K562 (cell line): ENCODE measurements around the gene NTSR1. TPM values are rescaled to one million over a fixed set of nuclear protein-coding genes. Genes with fewer than 3 reads are reported as not detected.

ENCODE experiments used
- ATAC-seq: fragments of 200-7000 bp; cut with Tn5 transposase; 3 replicates; pipeline ENCODE4 v1.9.1; 2020; ENCODE audit warnings: moderate library complexity
- BruUV-seq: library from RNA; stranded (reverse); fragments of 400-500 nt; replicated peaks from 2 replicates; lab custom pipeline; 2021; lab: Mats Ljungman, UMichigan
- CTCF ChIA-PET: fragments of 300-600 bp; formaldehyde crosslinking; extraction: SDS; loops from one replicate; lab custom pipeline; 2021; ENCODE audit warnings: low intra/inter-chr PET ratio; lab: Yijun Ruan, JAX
- POLR2A ChIA-PET: fragments of 300-600, 350-650 bp; sonication (Branson Sonifier 250); formaldehyde crosslinking; extraction: SDS; loops from one replicate; lab custom pipeline; 2021; ENCODE audit warnings: antibody characterized with exemption, inconsistent platforms; lab: Yijun Ruan, JAX
- DNase-seq, 4 experiments: peaks; one replicate each; pipeline versions ENCODE4 v3.0.0 to v3.0.0-alpha.2; 2011 to 2018; ENCODE audit warnings: low spot score in 3 of 4, mixed read lengths in 3 of 4; ENCODE audit errors: extremely low read depth in 1 of 4
- FAIRE-seq: peaks from 2 replicates; lab custom pipeline; 2011; peaks lifted over from hg19 to GRCh38; lab: Jason Lieb, UNC
- H2AFZ ChIP-seq: 2 replicates; pipeline ENCODE4 v1.6.0; 2011; ENCODE audit warnings: low read depth, low read length, control low read depth, inconsistent platforms
- H3K27ac ChIP-seq: fragments of 200-600 bp; 3 replicates; pipeline ENCODE4 v1.8.0; 2011; ENCODE audit warnings: low read depth, mild to moderate bottlenecking, control low read depth, inconsistent platforms, low read length, moderate library complexity, mixed read lengths; ENCODE audit errors: extremely low read depth
- H3K27me3 ChIP-seq, 2 experiments: fragments of 300-600 bp in 1 of 2; 2 replicates in 1 of 2; 3 replicates in 1 of 2; pipeline versions ENCODE4 v1.6.0 to v1.8.0; 2011; ENCODE audit warnings: inconsistent platforms in 2 of 2, low read length in 2 of 2, mild to moderate bottlenecking in 1 of 2, mixed read lengths in 1 of 2, moderate library complexity in 1 of 2; ENCODE audit not compliant: control insufficient read depth in 2 of 2, insufficient read depth in 2 of 2
- H3K36me3 ChIP-seq: fragments of 300-600 bp; 3 replicates; pipeline ENCODE4 v1.8.0; 2011; ENCODE audit warnings: mild to moderate bottlenecking, low read length, inconsistent platforms; ENCODE audit not compliant: control insufficient read depth, insufficient read depth
- H3K4me1 ChIP-seq, 2 experiments: fragments of 200-600 bp in 1 of 2; replicated peaks in 1 of 2; 2 replicates in 1 of 2; 3 replicates in 1 of 2; pipeline versions ENCODE4 v1.5.1 to v1.8.0; 2011; ENCODE audit warnings: inconsistent platforms in 2 of 2, low read length in 2 of 2, mild to moderate bottlenecking in 1 of 2, mixed read lengths in 1 of 2, moderate library complexity in 1 of 2; ENCODE audit not compliant: control insufficient read depth in 2 of 2, insufficient read depth in 2 of 2
- H3K4me2 ChIP-seq: 2 replicates; pipeline ENCODE4 v1.6.1; 2011; ENCODE audit warnings: low read length, control low read depth, inconsistent platforms, mixed read lengths; ENCODE audit not compliant: insufficient read depth
- H3K4me3 ChIP-seq: fragments of 200-600 bp; sonication (generic), shearing (Covaris generic); 2 replicates; pipeline ENCODE4 v1.5.1; 2016; ENCODE audit warnings: control low read depth, inconsistent platforms
- H3K79me2 ChIP-seq: fragments of 200-600 bp; 3 replicates; pipeline ENCODE4 v1.8.0; 2011; ENCODE audit warnings: low read length, inconsistent platforms; ENCODE audit not compliant: control insufficient read depth, insufficient read depth
- H3K9ac ChIP-seq, 2 experiments: 2 replicates each; pipeline versions ENCODE4 v1.6.0 to v1.6.1; 2011; ENCODE audit warnings: low read depth in 2 of 2, low read length in 2 of 2, control low read depth in 1 of 2, inconsistent platforms in 1 of 2, mild to moderate bottlenecking in 1 of 2, mixed read lengths in 1 of 2; ENCODE audit not compliant: insufficient read depth in 1 of 2
- H3K9me1 ChIP-seq: one replicate; pipeline ENCODE4 v1.6.0; 2011; ENCODE audit warnings: inconsistent platforms, mild to moderate bottlenecking, low read length, moderate library complexity; ENCODE audit not compliant: control insufficient read depth, insufficient read depth
- H3K9me3 ChIP-seq: replicated peaks from 2 replicates; pipeline ENCODE4 v1.5.1; 2011; ENCODE audit warnings: low read depth, low read length, inconsistent platforms; ENCODE audit not compliant: control insufficient read depth, insufficient read depth
- H4K20me1 ChIP-seq: replicated peaks from 2 replicates; pipeline ENCODE4 v1.6.1; 2011; ENCODE audit warnings: low read length, inconsistent platforms, mixed read lengths; ENCODE audit not compliant: control insufficient read depth, insufficient read depth
- CEBPB ChIP-seq: fragments of 450-650 bp; IDR thresholded peaks from 2 replicates; pipeline ENCODE4 v1.6.1; 2016; ENCODE audit warnings: missing genetic modification characterization, missing compliant biosample characterization
- CHD1 ChIP-seq: fragments of 200-600 bp; sonication (generic); IDR thresholded peaks from one replicate; pipeline ENCODE4 v1.6.1; 2012; ENCODE audit warnings: mild to moderate bottlenecking, moderate library complexity, low read length, inconsistent platforms
- DNMT1 ChIP-seq: fragments of 450-650 bp; IDR thresholded peaks from 2 replicates; pipeline ENCODE4 v1.6.1; 2016; ENCODE audit warnings: antibody characterized with exemption, mild to moderate bottlenecking
- EGR1 ChIP-seq: fragments of 450-650 bp; conservative IDR thresholded peaks from 2 replicates; pipeline ENCODE4 v1.6.1; 2017; ENCODE audit warnings: mild to moderate bottlenecking
- ETV5 ChIP-seq: sonication (generic); formaldehyde crosslinking; IDR thresholded peaks from 2 replicates; pipeline ENCODE4 v1.4.0; 2020; ENCODE audit warnings: low read depth, mild to moderate bottlenecking, missing genetic modification reagents
- IFI16 ChIP-seq: fragments of 250-450 bp; sonication (Bioruptor Pico); IDR thresholded peaks from 2 replicates; pipeline ENCODE4 v2.1.2; 2022; ENCODE audit warnings: mild to moderate bottlenecking, inconsistent platforms
- MAZ ChIP-seq, 2 experiments: fragments of 450-650 bp in 1 of 2; sonication (generic) in 1 of 2; formaldehyde crosslinking; IDR thresholded peaks in 1 of 2; conservative IDR thresholded peaks in 1 of 2; 2 replicates each; pipeline versions ENCODE4 v1.4.0 to v1.5.0; 2020; ENCODE audit warnings: mild to moderate bottlenecking in 1 of 2, missing genetic modification reagents in 1 of 2
- MTA2 ChIP-seq: fragments of 450-650 bp; IDR thresholded peaks from 2 replicates; pipeline ENCODE4 v1.6.1; 2016; ENCODE audit warnings: low read depth
- MYBL2 ChIP-seq, 2 experiments: fragments of 450-650 bp in 1 of 2; sonication (generic) in 1 of 2; formaldehyde crosslinking in 1 of 2; IDR thresholded peaks; 2 replicates each; pipeline versions ENCODE4 v1.6.1 to v1.8.1; 2017 to 2022; ENCODE audit warnings: borderline replicate concordance in 1 of 2, inconsistent platforms in 1 of 2, low read depth in 1 of 2, mild to moderate bottlenecking in 1 of 2, missing genetic modification reagents in 1 of 2, moderate library complexity in 1 of 2
- RBFOX2 ChIP-seq: fragments of 200-400 bp; formaldehyde crosslinking; IDR thresholded peaks from 2 replicates; pipeline ENCODE4 v1.6.1; 2017; ENCODE audit warnings: low read depth, mild to moderate bottlenecking, low read length, moderate library complexity
- TCF3 ChIP-seq: sonication (generic); formaldehyde crosslinking; IDR thresholded peaks from 2 replicates; pipeline ENCODE4 v1.4.0; 2020; ENCODE audit warnings: mild to moderate bottlenecking, missing genetic modification reagents
- ZNF324 ChIP-seq: fragments of 250-450 bp; sonication (Bioruptor Pico); IDR thresholded peaks from 2 replicates; pipeline ENCODE4 v1.4.0; 2020; ENCODE audit warnings: mild to moderate bottlenecking
- ZNF644 ChIP-seq: fragments of 200-800 bp; sonication (Bioruptor generic); IDR thresholded peaks from 2 replicates; pipeline ENCODE4 v1.6.1; 2016; ENCODE audit warnings: low read depth, missing genetic modification characterization, missing compliant biosample characterization
- WGBS: fragments of 100-300 bp; shearing (Covaris generic); methylation state at CpG from one replicate; pipeline ENCODE4 v1.1.6; 2016; ENCODE audit warnings: low coverage, mixed read lengths; ENCODE audit not compliant: insufficient coverage; ENCODE audit errors: missing lambda C conversion rate; 5-methylcytosine and 5-hydroxymethylcytosine counted together
- in situ Hi-C: fragments of 300-500 bp; cut with MboI; formaldehyde crosslinking; loops from 4 replicates; pipeline ENCODE4 v1.15.0; 2018; ENCODE audit warnings: inconsistent platforms, mixed read lengths
- intact Hi-C: fragments of 100-400 bp; cut with micrococcal nuclease; formaldehyde crosslinking; loops from 2 replicates; pipeline ENCODE4 v1.14.2; 2022
- polyA plus RNA-seq, 8 experiments: library from polyadenylated mRNA; depleted of rRNA in 4 of 8; stranded (reverse) in 5 of 8; unstranded in 3 of 8; fragments of >200 nt; fragmentation: Nextera tagmentation in 2 of 8; fragmentation: Illumina TruSeq in 1 of 8; extraction: Ambion mirVana in 2 of 8; extraction: Trizol in 1 of 8; gene quantifications; 2 replicates each; pipeline versions ENCODE4 v1.2.1 to v1.2.3, GENCODE V29; 2011 to 2014; ENCODE audit warnings: inconsistent platforms in 1 of 8, missing spikeins in 1 of 8
- total RNA-seq, 7 experiments: library from RNA; depleted of rRNA in 6 of 7; stranded (reverse); fragments of >200 nt in 6 of 7; fragmentation: Illumina TruSeq in 2 of 7; extraction: Trizol in 2 of 7; gene quantifications; 2 replicates each; pipeline versions ENCODE4 v1.2.1 to v1.2.3, GENCODE V29; 2011 to 2021; ENCODE audit warnings: low replicate concordance in 1 of 7
- TF ChIP-seq, protein P1 (sequence below), 2 experiments: IDR thresholded peaks; 2 replicates each; pipeline ENCODE4 v1.6.1; 2012; ENCODE audit warnings: improper control_type of control experiment in 2 of 2, low read depth in 2 of 2, low read length in 2 of 2, borderline replicate concordance in 1 of 2
- TF ChIP-seq, protein P2 (sequence below), 3 experiments: fragments of 200-800 bp in 1 of 3; sonication (Bioruptor generic) in 1 of 3; sonication (generic) in 1 of 3; formaldehyde crosslinking in 1 of 3; IDR thresholded peaks; 2 replicates each; pipeline versions ENCODE4 v1.6.1 to v1.8.0; 2016 to 2022; ENCODE audit warnings: mild to moderate bottlenecking in 2 of 3, missing compliant biosample characterization in 2 of 3, missing genetic modification characterization in 2 of 3, missing genetic modification reagents in 1 of 3
- TF ChIP-seq, protein P3 (sequence below): fragments of 450-650 bp; formaldehyde crosslinking; IDR thresholded peaks from 2 replicates; pipeline ENCODE4 v1.4.0; 2022; ENCODE audit warnings: missing genetic modification characterization

Gene NTSR1
- total and polyA plus RNA-seq, 9 of the 15 experiments (the other 6 are each of a cell fraction or from before 2014, with no cell fraction given) = 0.04 to 0.40 (median 0.13) TPM; not detected in 3

DNA sequence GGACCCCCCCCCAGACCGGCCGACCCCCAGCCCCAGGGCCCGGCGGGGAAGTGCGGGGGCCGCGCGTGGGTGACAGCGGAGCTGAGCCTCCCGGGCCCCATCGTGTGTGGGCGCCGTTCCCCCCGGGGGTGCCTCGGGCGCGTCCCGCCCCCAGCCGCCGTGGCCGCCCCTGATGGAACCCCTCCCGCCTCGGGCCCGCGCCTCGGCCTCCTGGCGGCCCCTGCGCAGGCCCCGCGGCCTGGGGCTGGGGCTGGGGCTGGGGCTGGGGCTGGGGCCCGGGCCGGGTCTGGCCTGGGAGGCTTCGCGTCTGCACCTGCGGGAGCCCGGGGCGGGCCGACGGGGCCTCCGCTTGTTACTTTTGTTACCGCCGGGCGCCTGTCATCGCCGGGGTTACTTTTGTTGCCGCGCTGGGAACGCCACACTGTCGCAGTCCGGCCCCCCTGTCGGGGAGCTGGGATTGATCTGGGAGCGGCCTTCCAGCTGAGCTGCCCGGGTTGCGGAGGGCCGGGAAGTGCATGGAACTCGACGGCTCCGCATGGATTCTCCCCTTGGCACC lies 96.6 kb downstream of the NTSR1 start:
- Histone ChIP-seq H3K27me3 (no peaks in the 10 kb centered on the region), H4K20me1 (peaks cover 4% of the 10 kb centered on the region), H3K36me3 (peaks cover 47% of the 10 kb centered on the region; the same call in 2 of the 3 replicates), H3K79me2 (peaks cover 25% of the 10 kb centered on the region), H2AFZ (no peak overlapping the region), H3K9me3 (no peaks in the 10 kb centered on the region), H3K4me2 (peak overlapping the region; percentile 71), H3K27ac (peak overlapping the region; percentile 84; the same call in 2 of the 3 replicates), H3K4me1 (peaks cover 11 to 55% of the 10 kb centered on the region in 2 experiments), H3K9me1 (no peaks in the 10 kb centered on the region), H3K9ac (peak overlapping the region; percentile 81 to 98; a peak in 3 of 4 replicates), H3K4me3 (peak overlapping the region; percentile 93)
- peak; percentile 70 for ATAC-seq
- no peak for FAIRE-seq
- CTCF ChIA-PET = interaction anchor here (0.9 kb wide), 1 partner anchor 10 kb away, joined by 4 read pairs; no protein-coding TSS in a partner anchor
- intact Hi-C loops (loop anchor here (5.0 kb wide), 2 partner anchors 138 to 183 kb away; no protein-coding TSS in a partner anchor), in situ Hi-C loops (loop anchor here (10.0 kb wide), 1 partner anchor 310 kb away; no protein-coding TSS in a partner anchor)
- POLR2A ChIA-PET = interaction anchor here (0.7 kb wide), 1 partner anchor 11 kb away, joined by 3 read pairs; no protein-coding TSS in a partner anchor
- DNase-seq = peak in 3 of 4 experiments; percentile 49 to 82 (median 82)
- WGBS = under 1% methylated on average over 19 of the region's 58 CpGs
- BruUV-seq = no TSS peak
- TF ChIP-seq ZNF324 (CRISPR knock-in tag) (no peak), TCF3 (CRISPR knock-in tag) (no peak), CHD1 (peak; percentile 20), RBFOX2 (peak; percentile 54; the same call in 1 of the 2 replicates), ZNF644 (tag) (no peak), DNMT1 (no peak), CEBPB (tag) (no peak), IFI16 (CRISPR knock-in tag) (no peak), MTA2 (no peak), MAZ (CRISPR knock-in tag; conservative IDR thresholded peaks at IDR 0.05 in 1 of 2, IDR thresholded peaks at IDR 0.05 in 1 of 2) (peak in 1 of 2 experiments; percentile 36; a peak in 2 of 4 replicates), MYBL2 (IDR thresholded peaks at IDR 0.05; ENCODE audit: low read depth) (no peak), MYBL2 (CRISPR knock-in tag; IDR thresholded peaks at IDR 0.05; ENCODE audit: borderline replicate concordance) (no peak), ETV5 (CRISPR knock-in tag) (no peak), EGR1 (0 out of 2 replicates have a peak, but pooled peaks have one; percentile 11)
- TF ChIP-seq, protein P1, sequence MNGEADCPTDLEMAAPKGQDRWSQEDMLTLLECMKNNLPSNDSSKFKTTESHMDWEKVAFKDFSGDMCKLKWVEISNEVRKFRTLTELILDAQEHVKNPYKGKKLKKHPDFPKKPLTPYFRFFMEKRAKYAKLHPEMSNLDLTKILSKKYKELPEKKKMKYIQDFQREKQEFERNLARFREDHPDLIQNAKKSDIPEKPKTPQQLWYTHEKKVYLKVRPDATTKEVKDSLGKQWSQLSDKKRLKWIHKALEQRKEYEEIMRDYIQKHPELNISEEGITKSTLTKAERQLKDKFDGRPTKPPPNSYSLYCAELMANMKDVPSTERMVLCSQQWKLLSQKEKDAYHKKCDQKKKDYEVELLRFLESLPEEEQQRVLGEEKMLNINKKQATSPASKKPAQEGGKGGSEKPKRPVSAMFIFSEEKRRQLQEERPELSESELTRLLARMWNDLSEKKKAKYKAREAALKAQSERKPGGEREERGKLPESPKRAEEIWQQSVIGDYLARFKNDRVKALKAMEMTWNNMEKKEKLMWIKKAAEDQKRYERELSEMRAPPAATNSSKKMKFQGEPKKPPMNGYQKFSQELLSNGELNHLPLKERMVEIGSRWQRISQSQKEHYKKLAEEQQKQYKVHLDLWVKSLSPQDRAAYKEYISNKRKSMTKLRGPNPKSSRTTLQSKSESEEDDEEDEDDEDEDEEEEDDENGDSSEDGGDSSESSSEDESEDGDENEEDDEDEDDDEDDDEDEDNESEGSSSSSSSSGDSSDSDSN (IDR thresholded peaks at IDR 0.05; ENCODE audit: borderline replicate concordance in 1 of 2, low read depth in 2 of 2, low read length in 2 of 2) = 0 out of 4 replicates have a peak, but pooled peaks of 1 of the 2 experiments have one; percentile 38
- TF ChIP-seq, protein P2, sequence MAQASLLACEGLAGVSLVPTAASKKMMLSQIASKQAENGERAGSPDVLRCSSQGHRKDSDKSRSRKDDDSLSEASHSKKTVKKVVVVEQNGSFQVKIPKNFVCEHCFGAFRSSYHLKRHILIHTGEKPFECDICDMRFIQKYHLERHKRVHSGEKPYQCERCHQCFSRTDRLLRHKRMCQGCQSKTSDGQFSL (CRISPR knock-in tag; IDR thresholded peaks at IDR 0.05) = 0 out of 2 replicates have a peak, but pooled peaks have one; percentile 57
- TF ChIP-seq, protein P2 (tag; IDR thresholded peaks at IDR 0.05) = no peak
- TF ChIP-seq, protein P3, sequence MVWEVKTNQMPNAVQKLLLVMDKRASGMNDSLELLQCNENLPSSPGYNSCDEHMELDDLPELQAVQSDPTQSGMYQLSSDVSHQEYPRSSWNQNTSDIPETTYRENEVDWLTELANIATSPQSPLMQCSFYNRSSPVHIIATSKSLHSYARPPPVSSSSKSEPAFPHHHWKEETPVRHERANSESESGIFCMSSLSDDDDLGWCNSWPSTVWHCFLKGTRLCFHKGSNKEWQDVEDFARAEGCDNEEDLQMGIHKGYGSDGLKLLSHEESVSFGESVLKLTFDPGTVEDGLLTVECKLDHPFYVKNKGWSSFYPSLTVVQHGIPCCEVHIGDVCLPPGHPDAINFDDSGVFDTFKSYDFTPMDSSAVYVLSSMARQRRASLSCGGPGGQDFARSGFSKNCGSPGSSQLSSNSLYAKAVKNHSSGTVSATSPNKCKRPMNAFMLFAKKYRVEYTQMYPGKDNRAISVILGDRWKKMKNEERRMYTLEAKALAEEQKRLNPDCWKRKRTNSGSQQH = no peak
